DMS79 (cell line): ENCODE data around the gene SIK1.
"Not testable (repeated sequence)": the region's sequence is repeated elsewhere in the genome, so short reads cannot be mapped to it uniquely, and the experiment has no call there.

Experiments
- DNase-seq: peaks from one replicate; lab custom pipeline; 2025; lab: John Stamatoyannopoulos, UW

The SIK1 gene

GRCh38 chr21:43426404-43427241 is at the start of gene SIK1:
TSS of gene SIK1 (minus strand) at chr21:43427131. CDS start at chr21:43426178, 953 bp downstream.
- not testable (repeated sequence) for DNase-seq

GRCh38 chr21:43471597-43472242 is 44.8 kb upstream of the SIK1 start:
- not testable (repeated sequence) for DNase-seq

GRCh38 chr21:43469719-43470458 is 43.0 kb upstream of the SIK1 start:
- DNase-seq, result not testable (repeated sequence)

- DNase-seq, result no peak
Measured at GRCh38 chr21:43467785-43468184, 40.9 kb upstream of the SIK1 start.

GRCh38 chr21:43465159-43465558 is 38.2 kb upstream of the SIK1 start:
- not testable (repeated sequence) for DNase-seq

DNA sequence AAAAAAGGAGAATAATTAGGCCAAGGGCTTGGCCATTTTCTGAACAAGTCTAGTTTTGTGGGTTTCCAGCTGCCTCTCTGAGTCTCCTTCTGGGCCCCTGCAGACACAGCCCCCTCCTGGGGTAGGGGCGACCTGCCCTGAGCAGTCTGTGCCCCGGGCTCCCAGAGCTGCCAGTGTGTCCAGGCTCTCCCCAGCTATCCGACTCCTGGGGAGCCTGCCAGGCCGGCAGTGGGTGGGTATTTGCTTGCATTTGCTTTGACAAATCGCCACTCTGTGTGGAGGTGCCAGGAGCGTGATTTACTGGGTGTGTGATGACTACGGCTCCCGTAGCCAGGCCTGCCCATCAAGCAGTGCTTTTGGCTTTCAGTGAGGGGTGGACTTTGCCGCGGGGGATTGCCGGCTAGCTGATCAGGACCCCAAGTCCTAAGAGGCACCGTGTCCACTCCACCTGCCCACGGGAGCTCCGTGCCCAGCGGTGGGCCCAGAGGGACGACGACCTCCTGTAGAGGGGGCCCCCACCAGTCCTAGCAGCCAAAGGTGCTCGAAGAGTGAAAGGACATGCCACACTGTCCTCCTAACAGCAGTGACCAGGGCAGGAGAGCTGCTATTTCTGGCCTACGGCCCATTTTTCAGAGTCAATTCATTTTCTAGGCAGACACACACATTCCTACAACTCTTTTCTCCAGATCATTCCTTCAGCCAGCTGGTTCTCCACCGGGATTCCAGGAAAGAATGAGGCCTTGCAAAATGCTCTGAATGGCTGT is 36.7 kb upstream of the SIK1 start:
- DNase-seq, result not testable (repeated sequence)

DNA sequence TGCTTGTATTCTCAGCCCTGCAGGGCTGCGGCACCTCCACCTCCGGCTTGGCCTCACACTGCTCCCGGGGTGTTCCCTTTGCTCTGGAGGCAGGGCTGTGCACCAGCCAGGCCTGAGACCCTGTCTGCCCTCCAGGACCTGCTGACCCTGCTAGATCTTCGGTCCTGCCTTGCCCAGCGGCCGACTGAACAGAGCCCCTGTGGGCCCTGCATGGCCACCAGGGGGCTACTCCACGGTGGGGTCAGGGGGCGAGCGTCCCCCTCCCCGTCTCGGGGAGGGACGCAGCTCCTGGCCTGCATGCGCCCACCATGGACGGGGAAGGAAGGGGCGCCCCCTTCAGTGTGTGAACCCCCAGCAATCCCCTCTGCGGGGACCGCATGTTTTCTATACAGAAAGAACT is 36.0 kb upstream of the SIK1 start:
- DNase-seq, result not testable (repeated sequence)

- DNase-seq, result not testable (repeated sequence)
Measured at GRCh38 chr21:43460475-43460874, 33.5 kb upstream of the SIK1 start.

- DNase-seq, result not testable (repeated sequence)
Measured at GRCh38 chr21:43458995-43459394, 32.1 kb upstream of the SIK1 start.

GRCh38 chr21:43456616-43457314 is 29.8 kb upstream of the SIK1 start:
- not testable (repeated sequence) for DNase-seq

DNA sequence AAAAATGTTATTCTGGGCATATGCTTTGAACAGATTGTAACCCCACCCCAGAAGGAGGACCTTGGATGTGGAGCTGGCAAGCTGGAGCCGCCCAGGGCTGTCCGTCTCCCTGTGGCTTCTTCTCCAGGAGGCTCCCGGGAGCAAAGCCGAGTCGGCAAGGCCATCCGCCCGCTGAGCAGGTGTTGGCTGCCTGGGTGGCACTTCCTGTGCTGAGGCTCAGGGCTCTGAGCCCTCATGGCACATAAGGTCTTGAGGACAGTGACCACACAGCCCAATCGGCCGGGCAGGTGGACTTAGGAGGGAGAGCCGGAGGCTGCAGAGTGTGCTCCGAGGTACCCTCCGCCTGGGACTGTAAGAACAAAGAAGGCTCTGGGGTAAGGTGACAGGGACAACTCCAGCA is 28.8 kb upstream of the SIK1 start:
- DNase-seq, result not testable (repeated sequence)

DNA sequence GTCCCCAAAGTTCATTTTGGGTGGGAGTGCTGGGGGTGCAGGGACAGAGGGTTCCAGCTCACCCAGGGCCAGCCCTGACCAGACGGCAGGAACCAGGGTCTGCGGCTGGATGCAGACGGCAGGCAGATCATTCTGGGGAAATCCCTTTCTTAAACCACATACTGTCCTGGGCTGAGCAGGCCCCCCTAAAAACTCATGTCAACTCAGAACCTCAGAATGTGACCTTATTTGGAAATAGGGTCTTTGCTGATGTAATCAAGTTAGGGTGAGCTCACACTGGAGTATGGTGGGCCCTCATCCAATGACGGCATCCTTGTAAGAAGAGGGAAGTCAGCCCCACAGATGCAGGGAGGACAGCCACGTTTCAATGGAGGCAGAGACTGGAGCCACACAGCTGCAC is 27.2 kb upstream of the SIK1 start:
- not testable (repeated sequence) for DNase-seq

- DNase-seq, result not testable (repeated sequence)
Measured at GRCh38 chr21:43451850-43452249, 24.9 kb upstream of the SIK1 start.

GRCh38 chr21:43450287-43450686 is 23.4 kb upstream of the SIK1 start:
- not testable (repeated sequence) for DNase-seq

- not testable (repeated sequence) for DNase-seq
Measured at GRCh38 chr21:43447353-43447977, 20.5 kb upstream of the SIK1 start.

DNA sequence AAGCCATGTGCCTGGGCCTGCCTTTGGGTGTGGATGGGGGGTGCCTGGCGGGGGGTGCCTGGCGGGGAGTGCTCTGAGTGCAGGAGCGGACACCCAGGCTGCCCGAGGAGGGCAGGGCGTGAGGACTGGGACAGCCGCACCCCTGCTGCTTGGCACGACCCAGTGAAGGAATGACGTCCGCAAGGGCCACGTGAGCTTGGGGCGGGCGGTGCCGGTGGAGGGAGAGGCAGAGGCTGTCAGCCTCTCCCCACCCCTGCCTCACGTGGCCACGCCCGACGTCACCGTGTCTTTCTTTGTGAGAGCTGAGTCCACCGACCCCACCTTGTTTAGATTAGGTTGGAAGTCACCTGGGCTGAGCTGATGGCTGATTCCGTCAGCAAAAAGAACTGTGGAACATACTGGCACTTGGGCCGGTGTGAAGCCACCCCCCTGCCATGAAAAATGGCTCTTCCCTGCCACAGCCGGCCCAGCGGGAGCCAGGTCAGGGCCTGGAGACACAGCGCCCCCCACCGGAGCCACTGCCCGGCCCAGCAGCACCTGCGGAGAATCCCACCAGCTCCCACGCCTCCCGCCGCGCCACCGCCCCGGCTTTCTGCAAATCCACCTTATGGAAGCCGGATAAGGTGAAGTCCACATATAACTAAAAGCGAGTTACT is 19.5 kb upstream of the SIK1 start:
- DNase-seq, result not testable (repeated sequence)

- not testable (repeated sequence) for DNase-seq
Measured at GRCh38 chr21:43444524-43444923, 17.6 kb upstream of the SIK1 start.

DNA sequence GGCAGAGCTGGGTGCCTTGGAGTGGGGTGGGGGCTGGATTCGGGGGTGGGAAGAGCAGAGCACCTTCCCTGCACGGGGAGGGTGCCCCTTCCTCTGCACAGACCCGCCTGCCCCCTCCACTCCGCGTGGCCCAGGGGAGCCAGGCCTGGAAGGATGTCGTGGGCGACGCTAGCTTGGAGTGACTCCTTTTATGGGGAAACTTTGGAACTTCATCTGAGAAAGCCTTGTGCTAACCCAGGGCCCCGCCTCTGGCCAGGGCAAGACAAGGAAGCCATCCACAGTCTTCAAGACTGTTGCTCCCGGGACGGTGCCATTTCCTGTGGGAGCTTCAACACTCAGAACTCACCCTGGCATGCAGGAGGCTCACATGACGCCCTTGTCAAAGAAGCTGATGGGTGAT is 15.6 kb upstream of the SIK1 start:
- not testable (repeated sequence) for DNase-seq

DNA sequence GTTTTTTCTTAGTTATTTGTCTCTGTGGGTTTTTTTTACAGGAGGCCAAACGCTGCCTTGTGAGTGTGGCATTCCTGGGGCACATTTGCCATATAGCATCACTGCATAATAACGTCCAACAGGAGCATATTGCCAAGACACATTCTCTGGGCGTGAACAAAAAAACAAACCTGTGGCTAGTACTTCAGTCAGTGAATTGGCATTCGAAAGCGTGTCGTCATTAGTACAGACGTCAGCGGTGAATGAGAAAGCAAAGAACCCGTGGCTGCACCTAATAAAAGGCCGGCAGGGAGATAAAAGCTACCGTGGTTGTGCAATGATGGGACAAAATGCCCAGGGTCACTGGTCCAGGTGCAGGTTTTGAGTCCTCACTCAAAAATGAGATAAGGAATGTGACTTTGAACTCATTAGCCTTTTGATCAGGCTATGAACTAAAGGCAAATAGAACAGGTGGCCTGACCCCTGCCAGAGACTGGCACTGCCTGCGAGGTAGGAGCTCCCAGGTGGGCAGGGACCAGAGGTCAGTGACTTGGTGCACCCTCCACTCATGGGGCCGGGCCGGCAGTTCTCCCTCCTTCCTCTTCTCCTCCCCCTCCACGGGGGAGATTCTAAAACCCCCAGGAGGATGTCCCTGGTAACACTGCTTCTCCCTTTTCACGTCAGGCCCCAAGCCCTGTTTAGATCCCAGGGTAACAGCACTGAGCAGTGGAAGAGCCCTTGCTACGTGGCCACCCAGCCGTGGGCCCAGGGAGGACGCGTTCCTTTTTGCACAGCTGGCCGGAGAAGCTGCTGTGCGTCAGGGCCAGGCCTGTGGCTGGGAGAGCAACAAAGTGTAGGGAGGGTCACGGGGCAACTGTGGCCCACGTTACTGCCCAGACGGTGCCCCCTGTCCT is 14.2 kb upstream of the SIK1 start:
- not testable (repeated sequence) for DNase-seq
